HG02840 (cell line): ENCODE data around the gene ETS1.
"Not testable (repeated sequence)": the region's sequence is repeated elsewhere in the genome, so short reads cannot be mapped to it uniquely, and the experiment has no call there.

ENCODE experiments used
- ATAC-seq: cut with Tn5 transposase; IDR thresholded peaks from one replicate; pipeline ENCODE4 v1.9.1; 2021; ENCODE audit warnings: mild to moderate bottlenecking, moderate library complexity, moderate number of reproducible peaks; ENCODE audit not compliant: unreplicated experiment, low FRiP score

ETS1 gene

DNA sequence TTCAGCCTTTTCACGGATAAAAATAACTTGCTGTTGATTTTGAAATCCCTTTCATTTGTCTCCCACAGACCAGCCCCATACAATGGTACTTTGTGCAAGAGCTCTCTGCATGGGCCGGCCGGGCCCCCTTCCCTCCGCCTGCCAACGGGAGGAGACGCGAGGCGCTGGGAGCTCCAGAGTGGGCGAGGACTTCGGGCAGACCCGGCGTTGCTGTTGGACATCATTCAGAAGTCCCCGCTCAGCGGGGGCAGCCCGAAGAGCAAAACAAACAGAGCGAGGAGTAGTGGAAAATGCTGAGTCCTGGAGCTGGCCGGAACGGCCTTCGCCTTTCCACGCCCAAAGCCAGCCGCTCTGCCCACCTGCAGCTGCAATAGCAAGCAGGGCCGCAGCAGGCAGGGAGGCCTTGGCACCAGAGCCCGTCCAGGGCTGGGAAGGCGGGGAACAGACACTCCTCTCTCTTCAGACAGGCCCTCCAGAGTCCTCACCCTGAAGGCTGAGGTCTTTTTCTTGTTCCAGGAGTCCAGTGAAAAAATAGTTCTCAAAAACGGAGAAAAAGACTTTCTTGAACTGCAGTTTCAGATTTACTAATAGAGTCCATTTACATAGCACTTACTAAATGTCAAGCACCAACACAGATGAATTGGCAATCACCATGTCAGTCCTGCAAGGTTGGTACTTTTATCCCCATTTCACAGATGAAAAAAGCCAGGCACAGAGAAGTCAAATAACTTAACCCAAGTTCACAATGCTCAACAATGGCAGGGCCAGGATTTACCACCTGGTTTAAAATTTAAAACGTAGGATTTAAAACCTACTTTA, 135.5 kb downstream of the ETS1 start:
- ATAC-seq, result no peak

DNA sequence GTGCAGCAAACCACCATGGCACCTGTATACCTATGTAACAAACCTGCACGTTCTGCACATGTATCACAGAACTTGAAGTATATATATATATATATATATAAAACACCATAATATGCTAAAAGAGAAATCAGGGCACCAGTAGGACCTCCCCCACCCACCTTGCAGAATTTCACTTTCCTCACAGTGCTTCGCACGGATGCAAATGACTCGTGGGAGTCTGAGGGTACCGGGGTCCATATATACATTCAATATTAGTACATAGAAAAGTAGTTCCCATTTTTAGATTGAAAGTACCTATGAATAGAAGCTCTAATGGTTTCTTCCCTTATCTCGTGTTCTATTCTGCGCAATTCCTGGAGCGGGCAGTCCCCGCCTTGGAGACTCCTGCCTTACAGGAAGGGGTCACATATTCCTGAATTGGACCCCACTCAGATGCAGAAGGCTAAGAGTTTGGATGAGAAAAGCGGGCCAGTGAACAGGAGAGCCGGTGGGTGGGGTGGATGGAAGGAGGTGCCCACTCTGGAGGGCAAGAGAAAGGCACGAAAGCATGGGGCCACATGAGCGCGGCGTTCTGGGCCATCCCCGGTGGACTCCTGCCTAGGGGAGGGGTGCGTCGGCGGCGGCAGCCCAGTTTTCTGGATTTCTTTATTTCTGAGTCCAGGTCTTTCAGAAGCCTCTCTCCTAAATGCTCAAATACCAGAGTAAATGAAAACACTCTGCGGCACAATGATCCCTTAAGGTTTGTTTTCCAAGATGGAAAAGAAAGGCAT, 136.3 kb downstream of the ETS1 start:
- no peak for ATAC-seq

DNA sequence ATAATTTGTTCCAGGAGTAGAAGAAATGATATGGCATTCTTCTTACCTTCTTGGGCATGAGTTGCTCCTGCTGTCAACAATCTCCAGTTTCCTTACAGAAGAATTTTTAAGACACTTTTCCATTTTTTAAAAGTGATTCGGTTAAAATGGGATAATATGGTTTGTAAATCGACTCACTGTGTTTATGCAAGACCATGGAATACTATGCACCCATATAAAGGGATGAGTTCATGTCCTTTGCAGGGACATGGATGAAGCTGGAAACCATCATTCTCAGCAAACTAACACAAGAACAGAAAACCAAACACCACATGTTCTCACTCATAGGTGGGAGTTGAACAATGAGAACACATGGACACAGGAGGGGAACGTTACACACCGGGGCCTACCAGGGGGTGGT, 136.9 kb downstream of the ETS1 start:
- ATAC-seq, result not testable (repeated sequence)

DNA sequence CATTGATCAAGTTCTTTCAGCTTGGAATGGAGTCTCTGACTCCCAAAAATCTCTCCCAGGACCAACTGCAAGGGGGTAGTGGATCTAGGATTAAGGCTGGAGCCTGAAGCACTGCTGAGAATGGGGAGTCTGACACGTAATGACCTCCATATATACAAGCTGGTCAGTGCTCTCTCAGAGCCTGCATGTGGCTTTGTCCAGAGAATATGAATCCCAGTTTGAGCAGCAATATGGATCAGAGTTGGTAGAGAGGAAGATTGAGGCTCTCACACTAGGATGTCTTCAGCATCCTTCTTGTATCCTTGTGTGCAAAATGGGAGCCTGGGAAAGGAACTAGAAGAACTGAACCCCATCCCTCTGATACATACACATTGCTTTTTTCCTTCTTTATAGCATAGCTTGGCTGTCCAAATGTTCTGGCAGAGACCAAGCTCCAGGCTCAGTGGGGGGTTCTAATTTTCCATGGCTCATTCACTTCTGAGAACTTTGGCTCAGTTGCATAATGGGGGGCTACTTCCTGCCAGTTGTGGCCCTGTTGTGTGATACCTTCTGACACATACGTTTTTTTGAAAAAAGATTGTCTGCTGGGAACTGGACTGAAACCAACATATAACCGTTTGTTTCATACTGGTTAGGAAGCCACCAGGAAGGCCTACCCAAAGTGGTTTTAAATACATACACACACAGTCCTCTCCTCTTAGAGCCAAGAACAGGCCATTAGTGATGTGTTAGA, 138.2 kb downstream of the ETS1 start:
- no peak for ATAC-seq

DNA sequence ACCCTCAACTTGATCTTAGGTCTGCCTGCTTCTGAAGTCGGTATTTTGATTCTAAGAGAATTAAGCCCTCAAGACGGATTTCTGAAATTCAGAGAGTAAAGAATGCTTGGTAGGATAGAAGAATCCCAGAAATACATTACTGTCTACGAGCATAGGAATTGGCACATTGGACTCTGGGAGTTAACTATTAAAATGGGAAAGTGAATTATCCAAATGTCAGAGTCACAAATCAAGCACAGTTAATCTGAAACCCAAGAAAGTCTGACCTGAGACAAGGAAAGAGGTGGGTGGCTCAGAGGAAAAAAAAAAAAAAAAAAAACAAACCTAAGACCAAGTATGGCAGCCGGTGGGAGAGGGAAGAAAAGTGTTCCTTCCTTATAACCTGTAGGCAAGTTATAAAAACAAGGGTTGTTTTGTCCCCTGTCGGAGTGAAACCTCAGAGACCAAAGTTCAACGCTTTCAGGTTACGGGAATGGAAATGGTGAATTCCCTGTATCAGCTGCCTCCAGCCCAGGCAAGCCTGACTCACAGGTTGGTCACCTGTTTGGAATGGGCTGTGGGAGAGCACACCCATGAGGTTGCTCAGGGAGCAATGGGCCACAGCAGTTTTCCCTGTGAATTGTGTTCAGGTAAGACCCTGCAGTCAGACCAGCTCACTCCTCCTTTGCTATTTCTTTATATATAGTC, 139.0 kb downstream of the ETS1 start:
- ATAC-seq, result no peak

DNA sequence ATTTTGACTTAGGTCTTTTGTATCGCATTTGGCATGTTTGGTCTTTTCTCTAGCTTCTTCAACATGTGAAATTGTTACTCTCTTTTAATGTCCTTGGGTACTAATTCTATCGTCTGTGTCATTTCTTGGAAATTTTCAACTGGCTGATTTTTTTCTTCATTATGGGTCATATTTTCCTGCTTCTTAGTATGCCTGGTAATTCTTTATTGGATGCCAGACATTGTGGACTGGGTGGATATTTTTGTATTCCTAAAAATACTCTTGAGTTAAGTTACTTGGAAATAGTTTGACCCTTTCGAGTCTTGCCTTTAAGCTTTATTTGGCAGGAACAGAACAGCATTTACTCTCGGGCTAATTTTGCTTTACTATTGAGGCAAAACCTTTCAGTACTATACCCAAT, 140.1 kb downstream of the ETS1 start:
- no peak for ATAC-seq

DNA sequence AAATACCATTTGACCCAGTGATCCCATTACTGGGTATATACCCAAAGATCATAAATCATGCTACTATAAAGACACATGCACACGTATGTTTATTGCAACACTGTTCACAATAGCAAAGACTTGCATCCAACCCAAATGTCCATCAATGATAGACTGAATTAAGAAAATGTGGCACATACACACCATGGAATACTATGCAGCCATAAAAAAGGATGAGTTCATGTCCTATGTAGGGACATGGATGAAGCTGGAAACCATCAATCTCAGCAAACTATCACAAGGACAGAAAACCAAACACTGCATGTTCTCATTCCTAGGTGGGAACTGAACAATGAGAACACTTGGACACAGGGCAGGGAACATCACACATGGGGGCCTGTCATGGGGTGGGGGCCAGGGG, 141.4 kb downstream of the ETS1 start:
- not testable (repeated sequence) for ATAC-seq

DNA sequence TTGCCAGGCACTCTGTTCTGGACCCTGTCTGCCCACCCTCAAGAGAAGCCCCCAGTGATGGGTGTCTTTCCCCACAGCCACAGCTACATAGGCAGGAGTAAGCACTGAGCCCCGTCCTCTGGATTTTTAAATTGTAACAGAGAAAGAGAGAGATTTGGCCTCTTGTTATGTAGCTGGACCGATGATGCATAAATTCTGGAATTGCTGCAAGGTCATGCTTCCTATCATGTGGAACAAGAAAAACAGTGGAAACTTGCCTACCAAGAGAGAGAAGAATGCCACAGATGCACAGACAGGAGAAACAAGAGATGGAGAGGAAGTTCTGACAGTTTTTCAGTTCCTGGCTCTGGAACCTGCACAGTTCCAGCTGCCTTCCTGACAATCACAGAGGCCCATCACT, 150.2 kb downstream of the ETS1 start:
- ATAC-seq, result no peak

DNA sequence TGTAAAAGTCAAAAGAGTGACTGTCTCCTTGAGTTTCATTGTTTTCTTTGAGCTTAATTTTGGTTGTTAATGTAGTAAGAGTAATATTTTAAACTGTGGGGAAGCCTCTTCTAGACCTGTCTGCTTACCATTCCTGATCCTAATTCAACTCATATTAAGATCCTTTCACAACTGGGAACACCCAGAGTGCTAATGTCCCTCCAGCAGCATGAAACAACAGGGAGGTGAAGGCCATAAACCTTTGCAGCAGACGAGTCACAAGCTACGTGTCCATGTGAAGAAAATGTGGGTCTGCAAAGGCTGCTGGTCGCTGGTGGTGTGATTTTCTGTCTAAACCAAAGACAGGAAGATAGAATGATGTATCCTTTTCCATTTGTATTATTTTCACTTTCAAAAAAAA, 152.5 kb downstream of the ETS1 start:
- no peak for ATAC-seq

DNA sequence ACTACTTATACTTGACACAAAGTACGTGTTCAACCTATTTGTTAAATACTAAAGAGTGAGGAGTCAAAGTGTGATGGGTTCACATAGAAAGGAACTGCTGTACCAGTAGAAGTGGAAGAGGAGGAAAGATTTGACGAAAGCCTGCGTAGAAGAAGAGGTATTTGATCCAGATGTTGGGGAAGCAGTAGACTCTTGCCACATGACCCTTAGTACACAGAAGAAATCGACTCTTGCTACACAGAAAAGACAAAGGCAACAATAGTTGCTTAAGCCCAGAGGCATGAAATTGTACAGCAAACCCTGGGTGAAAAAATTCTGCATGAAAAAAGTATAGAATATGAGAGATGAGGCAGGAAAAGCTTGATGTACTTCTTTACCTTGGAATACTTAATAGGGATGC, 152.9 kb downstream of the ETS1 start:
- no peak for ATAC-seq

DNA sequence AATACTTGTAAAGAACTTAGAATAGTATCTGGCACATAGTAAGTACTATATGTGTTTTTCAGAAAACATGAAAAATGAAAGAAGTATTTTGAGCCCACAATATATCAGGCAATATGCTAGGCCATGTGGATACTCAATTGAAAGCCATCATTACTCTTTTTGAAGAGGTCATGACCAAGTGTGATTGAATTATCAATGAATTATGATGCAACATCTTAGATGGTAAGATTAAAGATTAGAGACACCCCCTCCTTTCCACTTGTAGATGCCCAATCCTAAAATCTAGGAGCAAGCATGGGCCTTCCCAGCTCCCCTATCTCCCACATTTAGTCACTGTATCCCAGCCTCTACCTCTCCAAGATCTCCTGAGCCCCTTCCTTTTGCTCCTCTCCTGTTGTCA, 154.4 kb downstream of the ETS1 start:
- ATAC-seq, result no peak

DNA sequence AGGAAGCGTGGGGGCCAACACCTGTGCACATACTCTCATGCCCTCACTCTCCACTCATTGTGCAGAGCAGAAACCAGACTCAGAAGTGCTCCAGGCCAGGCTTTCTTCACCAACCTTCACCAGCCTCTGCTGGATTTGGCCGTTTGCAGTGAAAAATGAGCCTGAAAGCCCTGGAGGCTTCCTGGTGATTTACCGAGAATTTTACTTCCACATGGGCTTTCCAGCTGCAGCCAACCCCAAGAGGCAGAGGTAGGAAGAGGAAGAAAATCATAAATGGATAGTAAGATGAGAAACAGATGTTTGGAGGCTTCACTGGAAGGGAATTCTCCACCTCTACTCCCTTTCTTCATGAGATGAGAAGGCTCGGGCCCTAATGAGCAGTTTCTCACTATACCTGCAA, 155.4 kb downstream of the ETS1 start:
- no peak for ATAC-seq

DNA sequence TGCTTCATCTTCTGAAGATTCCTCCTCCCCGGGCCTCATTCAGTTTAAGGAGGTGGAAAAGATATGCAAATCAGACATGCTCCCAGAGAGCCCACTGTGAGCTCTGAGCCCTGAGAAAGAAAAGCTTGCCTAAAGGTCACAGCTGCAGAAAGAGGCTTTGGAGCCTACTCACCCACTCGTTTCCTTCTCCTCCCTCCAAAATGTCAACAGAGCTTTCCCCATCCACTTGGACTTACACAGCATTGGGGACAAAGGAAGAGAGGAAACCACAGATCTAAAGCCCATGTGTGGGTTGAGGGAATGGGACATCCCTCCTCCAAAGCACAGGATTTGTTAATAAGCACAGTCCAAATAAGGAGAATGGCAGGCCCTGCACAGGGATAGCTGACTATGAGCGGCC, 158.4 kb downstream of the ETS1 start:
- ATAC-seq, result no peak

DNA sequence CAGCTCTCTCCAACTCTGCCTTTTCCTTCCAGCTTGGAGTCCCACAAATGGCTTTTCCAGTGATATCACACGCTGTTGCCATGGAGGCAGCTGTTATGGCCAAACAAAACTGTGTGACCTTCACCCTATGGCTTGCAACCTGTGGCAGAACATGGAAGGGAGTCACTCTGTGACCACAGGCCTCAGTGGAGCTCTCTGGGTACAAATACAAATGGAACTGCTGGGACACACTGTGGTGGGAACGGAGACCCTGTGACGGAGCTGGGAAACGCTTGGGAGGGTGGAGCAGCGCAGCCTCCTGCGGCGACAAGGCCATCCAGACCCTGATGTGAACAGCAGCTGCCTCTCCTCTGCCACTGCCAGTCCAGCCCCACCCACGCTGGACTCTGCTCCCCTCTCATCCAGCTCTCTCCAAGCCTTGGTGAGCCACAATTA, 162.5 kb downstream of the ETS1 start:
- ATAC-seq, result no peak

DNA sequence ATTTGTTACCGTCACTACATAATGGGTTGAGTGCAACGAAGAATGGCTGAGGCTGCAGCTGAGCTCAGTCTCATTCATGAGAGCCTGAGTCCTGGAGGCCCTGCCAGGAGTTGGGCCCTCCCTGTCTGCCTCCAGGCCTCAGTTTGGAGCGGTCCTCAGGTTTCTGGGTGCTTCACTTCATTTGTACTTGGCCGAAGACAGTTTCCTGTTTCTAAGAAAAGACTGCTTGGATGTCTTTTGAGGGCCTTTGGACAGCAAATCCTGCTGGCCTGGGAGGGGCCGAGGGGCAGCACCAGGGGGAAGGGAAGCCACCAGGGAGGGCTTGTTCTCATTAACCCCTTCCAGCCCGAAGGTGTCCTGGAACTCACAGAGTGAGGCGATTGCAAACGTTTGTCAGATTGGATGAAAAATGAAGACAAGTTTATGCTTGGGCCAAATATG, 163.1 kb downstream of the ETS1 start:
- ATAC-seq, result no peak

DNA sequence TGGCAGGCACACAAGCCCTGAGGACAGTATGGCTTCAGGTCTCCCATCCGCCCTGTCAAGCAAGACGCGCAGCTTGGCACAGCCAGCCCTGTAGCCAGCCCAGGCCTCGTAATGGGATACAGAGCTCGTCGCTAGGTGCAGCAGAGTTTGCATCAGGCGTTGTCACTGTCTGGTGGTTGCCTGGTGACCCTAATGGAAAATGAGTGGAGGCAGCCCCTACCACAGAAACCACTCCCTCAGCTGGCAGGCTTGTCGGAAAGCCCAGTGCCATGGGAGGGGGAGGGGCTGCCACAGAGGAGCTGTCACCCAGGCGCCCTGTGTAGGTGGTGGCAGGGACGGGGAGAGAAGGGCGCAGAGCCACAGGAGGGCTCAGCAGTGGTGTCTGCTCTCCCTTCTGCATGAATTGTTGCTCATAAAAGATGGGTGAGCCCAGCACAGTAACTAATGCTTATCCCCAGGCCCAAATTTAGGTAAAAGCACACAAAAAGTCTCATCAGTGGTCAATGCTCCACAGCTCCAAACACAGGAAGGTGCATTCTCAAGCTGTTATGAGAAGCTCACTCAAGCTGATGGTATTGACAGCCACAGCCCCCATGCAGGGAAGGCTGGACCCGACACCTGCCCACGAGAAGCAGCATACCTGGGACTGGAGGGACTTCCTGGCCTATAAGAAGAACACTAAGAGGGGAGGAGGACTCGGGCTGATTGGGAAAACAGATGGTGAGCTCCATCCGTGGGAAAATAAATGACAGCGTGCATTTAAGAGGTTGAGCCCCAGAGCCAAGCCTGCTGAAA, 164.6 kb downstream of the ETS1 start:
- ATAC-seq, result no peak

DNA sequence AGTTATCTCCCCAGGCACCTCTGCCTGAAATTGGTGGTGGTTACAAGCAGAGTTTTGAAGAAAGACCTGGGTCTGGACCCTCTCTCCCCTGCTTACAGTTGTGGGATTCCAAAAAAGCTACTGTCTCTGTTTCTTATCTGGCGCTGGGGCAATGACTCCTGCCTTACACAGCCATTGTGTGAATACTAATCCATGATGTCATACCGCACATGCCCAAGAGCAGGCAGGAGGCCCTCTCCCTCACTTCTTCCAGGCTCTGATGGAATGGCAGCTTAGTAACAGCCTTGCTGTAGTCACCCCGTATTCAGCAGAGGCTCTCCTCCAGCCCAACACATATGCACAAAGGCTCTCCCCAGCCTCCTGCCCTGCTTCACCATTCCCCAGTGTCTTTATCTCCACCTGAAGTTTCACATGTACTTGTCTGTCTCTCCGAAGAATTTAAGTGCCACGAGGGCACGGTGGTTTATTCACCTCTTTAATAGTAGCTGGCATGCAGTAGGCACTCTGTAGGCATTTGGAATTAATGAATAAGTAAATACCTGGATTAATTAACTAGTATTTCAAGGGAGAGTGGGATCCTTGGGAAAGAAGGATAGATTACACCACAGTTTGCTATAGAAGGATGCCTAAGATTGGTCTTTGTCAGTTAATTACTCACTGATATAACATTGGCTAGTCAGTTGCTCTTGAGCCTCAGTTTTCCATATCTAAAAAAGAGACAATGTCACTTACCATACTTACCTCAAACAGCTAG, 165.6 kb downstream of the ETS1 start:
- no peak for ATAC-seq

DNA sequence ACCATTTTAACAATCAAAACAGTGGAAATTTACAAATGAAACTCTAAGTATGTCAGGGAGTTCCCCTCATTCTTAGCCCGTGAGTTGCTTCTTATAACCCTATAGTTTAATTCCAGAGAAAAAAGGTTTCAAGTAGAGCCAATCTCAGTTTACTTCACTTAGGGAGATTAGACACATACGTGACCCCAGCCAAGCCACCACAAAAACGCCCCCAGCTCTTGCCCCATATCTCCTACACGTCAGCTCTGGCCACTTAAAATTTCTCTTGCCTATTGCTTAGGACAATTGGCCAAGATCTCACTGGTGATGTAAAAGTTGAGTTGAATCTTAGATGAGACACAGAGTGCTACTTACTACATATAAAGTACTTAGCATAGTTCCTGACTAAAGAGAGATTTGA, 166.4 kb downstream of the ETS1 start:
- ATAC-seq, result no peak

DNA sequence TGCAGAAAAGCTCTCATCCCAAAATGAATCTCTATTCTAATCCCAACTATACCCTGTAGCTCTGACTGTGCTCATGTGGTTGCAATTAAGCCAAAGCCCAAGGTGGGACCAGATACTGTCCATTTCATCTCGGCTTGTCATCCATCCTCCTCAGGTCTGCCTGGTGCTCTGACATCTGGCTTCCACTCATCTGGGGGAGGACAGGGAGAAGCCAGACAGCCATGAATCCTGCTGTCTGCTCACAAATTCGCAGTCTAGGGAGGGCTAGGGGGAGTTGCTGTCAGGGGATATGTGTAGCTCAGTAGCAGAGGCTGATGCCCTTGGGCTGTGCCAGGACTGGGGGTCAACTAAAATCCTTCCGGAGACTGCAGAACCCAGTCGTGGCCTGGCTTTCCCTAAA, 167.1 kb downstream of the ETS1 start:
- no peak for ATAC-seq
